AG09319 (cell line): ENCODE measurements around the gene TTC27.
"Not testable (repeated sequence)": the region's sequence is repeated elsewhere in the genome, so short reads cannot be mapped to it uniquely, and the experiment has no call there.

Experiments used
- DNase-seq: peaks from one replicate; pipeline ENCODE4 v3.0.0-alpha.2; 2010; ENCODE audit warnings: low read depth; ENCODE audit errors: extremely low read depth
- TF ChIP-seq, protein P1 (sequence below): IDR thresholded peaks from 2 replicates; pipeline ENCODE4 v1.5.1; 2011; ENCODE audit warnings: low read depth, mild to moderate bottlenecking, inconsistent platforms, low read length, moderate library complexity

TTC27 gene

DNA sequence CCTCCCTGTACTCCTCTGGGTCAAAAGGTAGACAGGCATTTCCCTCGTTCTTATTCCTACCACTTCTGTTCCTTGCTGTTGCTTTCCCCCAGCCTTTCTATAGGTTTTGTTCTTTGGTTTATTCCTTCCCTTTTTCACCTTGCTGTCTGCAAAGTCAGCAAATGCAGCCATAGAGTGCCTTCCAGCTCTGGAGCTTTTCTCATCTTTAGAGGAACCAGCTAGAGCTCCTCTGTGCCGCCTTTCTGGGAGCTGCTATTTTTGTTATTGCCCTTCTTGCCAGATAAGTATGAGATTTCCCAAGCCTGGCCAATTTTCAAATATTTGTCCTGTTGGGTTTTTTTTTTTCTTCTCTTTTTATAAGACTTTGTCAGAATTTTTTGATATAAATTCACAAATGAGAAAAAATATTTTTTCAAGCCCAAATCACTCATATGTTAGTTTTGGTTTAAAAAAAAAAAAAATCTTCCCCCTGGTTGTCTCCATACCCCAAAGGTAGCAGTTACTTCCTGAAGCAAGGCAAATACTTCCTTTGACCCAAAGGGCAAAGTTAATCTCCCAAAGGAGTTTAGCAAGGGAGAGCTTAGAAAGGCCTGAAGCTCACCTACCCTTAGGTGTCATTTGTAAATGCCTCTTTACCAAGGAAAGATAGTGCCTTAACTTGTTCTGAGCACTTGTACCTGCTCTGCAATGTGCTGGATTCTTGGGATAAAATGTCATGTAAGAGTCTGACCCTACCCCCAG, 5.1 kb upstream of the TTC27 start:
- no peak for DNase-seq
- TF ChIP-seq, protein P1, sequence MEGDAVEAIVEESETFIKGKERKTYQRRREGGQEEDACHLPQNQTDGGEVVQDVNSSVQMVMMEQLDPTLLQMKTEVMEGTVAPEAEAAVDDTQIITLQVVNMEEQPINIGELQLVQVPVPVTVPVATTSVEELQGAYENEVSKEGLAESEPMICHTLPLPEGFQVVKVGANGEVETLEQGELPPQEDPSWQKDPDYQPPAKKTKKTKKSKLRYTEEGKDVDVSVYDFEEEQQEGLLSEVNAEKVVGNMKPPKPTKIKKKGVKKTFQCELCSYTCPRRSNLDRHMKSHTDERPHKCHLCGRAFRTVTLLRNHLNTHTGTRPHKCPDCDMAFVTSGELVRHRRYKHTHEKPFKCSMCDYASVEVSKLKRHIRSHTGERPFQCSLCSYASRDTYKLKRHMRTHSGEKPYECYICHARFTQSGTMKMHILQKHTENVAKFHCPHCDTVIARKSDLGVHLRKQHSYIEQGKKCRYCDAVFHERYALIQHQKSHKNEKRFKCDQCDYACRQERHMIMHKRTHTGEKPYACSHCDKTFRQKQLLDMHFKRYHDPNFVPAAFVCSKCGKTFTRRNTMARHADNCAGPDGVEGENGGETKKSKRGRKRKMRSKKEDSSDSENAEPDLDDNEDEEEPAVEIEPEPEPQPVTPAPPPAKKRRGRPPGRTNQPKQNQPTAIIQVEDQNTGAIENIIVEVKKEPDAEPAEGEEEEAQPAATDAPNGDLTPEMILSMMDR, result no peak

DNA sequence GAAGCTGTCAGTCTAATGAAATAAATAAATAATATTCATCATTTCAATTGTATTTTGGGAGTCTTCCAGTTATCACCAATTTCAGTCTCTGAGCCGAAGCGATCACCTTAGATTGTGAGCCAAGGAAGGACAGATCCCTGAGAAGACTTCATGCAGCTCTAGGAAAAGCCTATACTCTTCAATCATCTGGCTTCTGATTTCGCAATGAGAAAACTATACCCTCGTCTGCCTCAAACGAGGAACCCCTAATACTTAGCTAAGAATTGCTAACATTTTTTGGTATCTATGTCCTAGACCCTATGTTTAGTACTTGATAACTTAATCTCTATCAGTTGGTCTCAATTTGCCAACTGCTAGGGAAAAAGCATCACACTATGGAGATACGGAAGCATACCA, 4.5 kb upstream of the TTC27 start:
- DNase-seq, result no peak
- TF ChIP-seq, protein P1, result no peak

DNA sequence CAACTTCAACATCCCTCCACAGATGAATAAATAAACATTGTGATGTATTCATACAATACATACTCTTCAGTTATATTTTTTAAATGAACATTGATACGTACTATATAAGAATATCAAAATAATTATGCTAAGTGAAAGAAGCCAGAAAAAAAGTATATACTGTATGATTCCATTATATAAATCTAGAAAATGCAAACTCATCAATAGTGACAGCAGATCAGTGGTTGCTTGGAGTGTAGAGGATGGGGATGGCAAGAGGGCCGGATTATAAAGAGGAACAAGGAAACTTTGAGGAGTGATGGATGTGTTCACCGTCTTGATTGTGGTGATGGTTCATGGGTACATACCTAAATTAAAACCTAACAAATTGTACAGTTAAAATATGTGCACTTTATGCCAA, 3.0 kb upstream of the TTC27 start:
- no peak for DNase-seq
- TF ChIP-seq, protein P1, result no peak

DNA sequence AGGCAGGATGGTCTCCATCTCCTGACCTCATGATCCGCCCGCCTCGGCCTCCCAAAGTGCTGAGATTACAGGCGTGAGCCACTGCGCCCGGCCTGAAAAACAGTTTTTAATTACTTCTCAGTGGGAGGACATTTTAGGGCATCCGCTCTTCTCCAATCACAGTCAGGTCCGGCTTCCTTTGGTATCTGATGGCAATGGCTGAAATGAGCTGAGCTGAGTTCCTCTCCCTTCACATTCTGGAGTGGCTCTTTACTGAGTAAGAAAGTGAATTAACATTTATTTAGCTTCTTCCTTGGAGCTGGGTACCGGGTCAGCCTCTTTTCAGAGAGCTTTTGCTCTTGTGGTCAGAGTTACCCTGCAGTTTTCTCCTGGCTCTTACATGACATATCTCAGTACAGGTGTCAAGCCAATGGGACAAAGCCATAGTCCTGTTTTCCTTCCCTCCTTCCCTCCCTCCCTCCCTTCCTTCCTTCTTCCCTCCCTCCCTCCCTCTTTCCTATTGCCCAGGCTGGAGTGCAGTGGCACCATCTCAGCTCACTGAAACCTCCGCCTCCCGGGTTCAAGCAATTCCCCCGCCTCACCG, 1.1 kb upstream of the TTC27 start:
- no peak for DNase-seq
- TF ChIP-seq, protein P1, result no peak

DNA sequence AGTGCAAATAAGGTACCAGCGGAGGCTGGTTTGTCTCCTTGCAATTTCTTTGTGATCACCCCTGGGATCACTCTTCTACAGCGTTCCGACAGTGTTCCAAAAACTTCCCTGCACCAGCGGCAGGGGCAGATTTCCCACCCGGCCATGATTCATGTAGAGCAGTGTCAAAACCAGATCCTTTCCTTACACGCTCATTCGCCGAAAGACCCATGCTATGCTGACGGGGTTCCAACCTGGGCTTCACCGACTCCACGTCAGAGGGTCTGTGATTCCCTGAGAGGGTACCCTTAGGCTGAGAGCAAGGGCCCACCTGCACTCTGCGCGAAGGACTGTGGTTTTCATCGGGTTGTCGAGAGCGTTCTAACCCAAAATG, 423 bp upstream of the TTC27 start:
- TF ChIP-seq, protein P1, result peak; percentile 26
- no peak for DNase-seq

DNA sequence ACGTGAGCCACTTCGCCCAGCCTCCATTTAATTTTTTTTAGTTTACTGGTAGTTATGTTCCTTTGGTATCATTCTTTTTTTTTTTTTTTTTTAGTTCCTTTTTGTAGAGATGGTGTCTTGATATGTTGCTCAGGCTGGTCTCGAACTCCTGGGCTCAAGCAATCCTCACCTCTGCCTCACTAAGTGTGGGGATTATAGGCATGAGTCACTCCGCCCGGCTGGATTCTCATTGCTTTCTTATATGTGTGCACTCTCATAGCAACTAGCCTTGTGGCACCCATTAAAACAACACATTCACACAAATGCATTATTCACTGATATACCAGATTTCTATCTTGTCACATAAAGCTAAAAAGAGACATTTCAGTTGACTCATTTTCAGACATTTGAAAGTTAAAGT, 4.2 kb downstream of the TTC27 start:
- DNase-seq, result no peak
- TF ChIP-seq, protein P1, result no peak

DNA sequence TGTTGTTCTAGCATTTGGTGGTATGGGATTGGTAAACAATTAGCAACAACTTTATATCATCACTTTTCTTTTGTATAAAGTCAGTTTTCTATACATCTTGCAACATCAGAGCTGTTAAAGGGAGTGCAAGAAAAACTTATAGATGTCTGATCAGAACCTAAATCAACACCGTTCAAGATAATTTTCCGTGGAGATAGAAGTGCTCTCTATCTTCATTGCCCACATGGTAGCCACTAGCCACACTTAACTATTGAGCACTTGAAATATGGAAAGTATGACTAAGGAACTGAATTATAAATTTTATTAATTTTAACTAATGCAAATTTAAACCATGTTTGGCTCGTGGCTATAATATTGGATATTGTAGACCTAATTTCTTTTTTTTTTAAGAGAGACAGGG, 5.2 kb downstream of the TTC27 start:
- DNase-seq, result no peak
- TF ChIP-seq, protein P1, result no peak

DNA sequence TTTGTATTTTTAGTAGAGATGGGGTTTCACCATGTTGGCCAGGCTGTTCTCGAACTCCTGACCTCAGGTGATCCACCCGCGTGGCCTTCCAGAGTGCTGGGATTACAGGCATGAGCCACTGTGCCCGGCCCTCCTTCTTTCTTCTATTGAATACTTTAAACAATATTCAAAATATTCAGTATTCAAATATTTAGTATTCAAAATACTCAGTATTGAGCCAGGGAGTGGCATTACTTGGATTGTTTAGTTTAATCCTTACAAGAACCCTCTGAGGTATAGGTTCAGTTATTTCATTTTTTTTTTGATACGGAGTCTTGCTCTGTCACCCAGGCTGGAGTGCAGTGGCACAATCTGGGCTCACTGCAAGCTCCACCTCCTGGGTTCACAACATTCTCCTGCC, 10.7 kb downstream of the TTC27 start:
- not testable (repeated sequence) for DNase-seq
